SU-DHL-6 (cell line): ENCODE data around the gene CYP8B1.

ENCODE experiments used
- H2AFZ ChIP-seq: fragments of 200-600 bp; sonication (generic); 2 replicates; pipeline ENCODE4 v1.6.1; 2014; ENCODE audit warnings: low read depth, mild to moderate bottlenecking, moderate library complexity, mixed read lengths, antibody characterized with exemption, low read length; ENCODE audit not compliant: severe bottlenecking
- H3F3A ChIP-seq: fragments of 200-600 bp; shearing (Covaris generic); 2 replicates; pipeline ENCODE4 v1.6.0; 2016; ENCODE audit warnings: antibody characterized with exemption, mild to moderate bottlenecking; ENCODE audit not compliant: insufficient read depth
- H3K27ac ChIP-seq: fragments of 200-600 bp; sonication (generic); 2 replicates; pipeline ENCODE4 v1.5.1; 2016; ENCODE audit warnings: low read depth, mild to moderate bottlenecking, low read length, moderate library complexity, mixed read lengths
- H3K27me3 ChIP-seq: fragments of 200-600 bp; sonication (generic), shearing (Covaris generic); 2 replicates; pipeline ENCODE4 v1.6.0; 2014; ENCODE audit warnings: mild to moderate bottlenecking, low read length
- H3K36me3 ChIP-seq: fragments of 200-600 bp; sonication (generic); 2 replicates; pipeline ENCODE4 v1.6.1; 2014; ENCODE audit warnings: mild to moderate bottlenecking, low read length, mixed read lengths
- H3K4me2 ChIP-seq: fragments of 300-600, 200-600 bp; shearing (Covaris generic), sonication (generic); 2 replicates; pipeline ENCODE4 v1.6.0; 2014; ENCODE audit warnings: low read length, low read depth, mild to moderate bottlenecking; ENCODE audit not compliant: poor library complexity, severe bottlenecking
- H3K4me3 ChIP-seq: fragments of 200-600 bp; sonication (generic); 2 replicates; pipeline ENCODE4 v1.5.1; 2014; ENCODE audit warnings: antibody characterized with exemption, low read length, mild to moderate bottlenecking, mixed read lengths; ENCODE audit not compliant: insufficient read depth, poor library complexity, severe bottlenecking
- H3K79me2 ChIP-seq: fragments of 200-600 bp; sonication (generic); 2 replicates; pipeline ENCODE4 v1.6.1; 2014; ENCODE audit warnings: mild to moderate bottlenecking, low read length, moderate library complexity; ENCODE audit not compliant: insufficient read depth
- H3K9ac ChIP-seq: fragments of 200-600 bp; sonication (generic); 2 replicates; pipeline ENCODE4 v1.7.0; 2014; ENCODE audit warnings: mild to moderate bottlenecking, low read length
- H3K9me2 ChIP-seq: fragments of 200-600 bp; sonication (generic); replicated peaks from 2 replicates; pipeline ENCODE4 v1.6.1; 2014; ENCODE audit warnings: low read length; ENCODE audit not compliant: insufficient read depth
- H3K9me3 ChIP-seq: fragments of 200-600 bp; sonication (generic); 2 replicates; pipeline ENCODE4 v1.6.1; 2014; ENCODE audit warnings: low read length, mixed read lengths; ENCODE audit not compliant: insufficient read depth
- H4K20me1 ChIP-seq: fragments of 200-600 bp; sonication (generic); 2 replicates; pipeline ENCODE4 v1.6.1; 2014; ENCODE audit warnings: low read depth, mild to moderate bottlenecking, antibody characterized with exemption, low read length, moderate library complexity, mixed read lengths
- EZH2phosphoT487 ChIP-seq: fragments of 200-600 bp; sonication (generic), shearing (Covaris generic); conservative IDR thresholded peaks from 2 replicates; pipeline ENCODE4 v1.6.1; 2018; ENCODE audit warnings: mild to moderate bottlenecking, antibody characterized with exemption, low read length, moderate library complexity, mixed read lengths
- TF ChIP-seq, protein P1 (sequence below): fragments of 200-600 bp; sonication (generic); IDR thresholded peaks from one replicate; pipeline ENCODE4 v1.5.1; 2017; ENCODE audit warnings: antibody characterized with exemption, mild to moderate bottlenecking, low read length, moderate library complexity; ENCODE audit not compliant: insufficient read depth, poor library complexity, severe bottlenecking

CYP8B1 gene

DNA sequence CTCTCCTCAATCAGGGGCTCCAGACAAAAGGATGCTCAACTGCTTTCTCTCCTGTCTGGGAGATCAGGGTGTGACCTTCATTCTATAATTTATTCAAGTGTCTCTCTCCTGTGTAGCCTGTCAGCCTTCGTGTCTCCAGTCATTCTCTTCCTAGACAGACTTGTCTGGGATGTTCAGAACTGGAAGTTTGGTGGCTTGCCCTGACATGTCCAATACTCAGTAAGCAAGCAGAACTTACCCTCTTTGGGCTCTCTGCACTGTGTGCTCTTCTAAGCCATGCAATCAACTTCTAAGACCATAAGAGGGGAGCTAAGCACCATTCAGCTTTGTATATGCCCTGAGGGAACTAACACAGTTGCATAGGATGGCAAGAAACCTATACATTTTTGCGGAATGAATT lies 52.3 kb downstream of the CYP8B1 start:
- H3K4me3 ChIP-seq, result no peak overlapping the region
- no peaks in the 10 kb centered on the region for H3K9me3 ChIP-seq
- H3K9me2 ChIP-seq, result no peaks in the 10 kb centered on the region
- H3K4me2 ChIP-seq, result no peak overlapping the region
- H3K9ac ChIP-seq, result no peak overlapping the region
- H2AFZ ChIP-seq, result no peak overlapping the region
- no peaks in the 10 kb centered on the region for H3K36me3 ChIP-seq
- TF ChIP-seq EZH2phosphoT487, result no peak
- TF ChIP-seq, protein P1, sequence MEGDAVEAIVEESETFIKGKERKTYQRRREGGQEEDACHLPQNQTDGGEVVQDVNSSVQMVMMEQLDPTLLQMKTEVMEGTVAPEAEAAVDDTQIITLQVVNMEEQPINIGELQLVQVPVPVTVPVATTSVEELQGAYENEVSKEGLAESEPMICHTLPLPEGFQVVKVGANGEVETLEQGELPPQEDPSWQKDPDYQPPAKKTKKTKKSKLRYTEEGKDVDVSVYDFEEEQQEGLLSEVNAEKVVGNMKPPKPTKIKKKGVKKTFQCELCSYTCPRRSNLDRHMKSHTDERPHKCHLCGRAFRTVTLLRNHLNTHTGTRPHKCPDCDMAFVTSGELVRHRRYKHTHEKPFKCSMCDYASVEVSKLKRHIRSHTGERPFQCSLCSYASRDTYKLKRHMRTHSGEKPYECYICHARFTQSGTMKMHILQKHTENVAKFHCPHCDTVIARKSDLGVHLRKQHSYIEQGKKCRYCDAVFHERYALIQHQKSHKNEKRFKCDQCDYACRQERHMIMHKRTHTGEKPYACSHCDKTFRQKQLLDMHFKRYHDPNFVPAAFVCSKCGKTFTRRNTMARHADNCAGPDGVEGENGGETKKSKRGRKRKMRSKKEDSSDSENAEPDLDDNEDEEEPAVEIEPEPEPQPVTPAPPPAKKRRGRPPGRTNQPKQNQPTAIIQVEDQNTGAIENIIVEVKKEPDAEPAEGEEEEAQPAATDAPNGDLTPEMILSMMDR, result no peak
- H3K27ac ChIP-seq, result no peak overlapping the region
- no peaks in the 10 kb centered on the region for H3K27me3 ChIP-seq
- H3F3A ChIP-seq, result no peaks in the 10 kb centered on the region
- H3K79me2 ChIP-seq, result no peaks in the 10 kb centered on the region
- H4K20me1 ChIP-seq, result no peaks in the 10 kb centered on the region

DNA sequence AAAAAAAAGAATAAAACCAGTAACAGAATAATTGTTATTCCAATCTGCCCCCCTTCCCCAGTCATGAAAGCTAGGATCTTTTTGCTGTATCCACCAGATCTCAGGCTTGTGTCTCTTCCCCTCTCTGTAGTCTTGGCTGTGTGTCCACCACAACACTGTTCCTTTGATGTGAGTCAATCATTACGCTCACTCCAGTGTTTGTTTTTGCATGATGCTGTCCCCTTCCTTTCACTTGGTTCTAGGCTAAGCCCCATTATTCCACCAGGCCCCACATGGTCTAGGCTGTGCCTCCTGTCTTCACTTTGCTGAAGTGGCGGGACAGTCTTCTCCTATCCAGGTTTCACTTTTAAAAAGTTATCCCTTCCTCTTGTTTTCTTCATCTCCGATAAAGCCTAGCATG lies 52.9 kb downstream of the CYP8B1 start:
- Histone ChIP-seq H3K4me3 (no peak overlapping the region), H3K79me2 (no peaks in the 10 kb centered on the region), H3K27me3 (no peaks in the 10 kb centered on the region), H3K9me3 (no peaks in the 10 kb centered on the region), H3K9me2 (no peaks in the 10 kb centered on the region), H4K20me1 (no peaks in the 10 kb centered on the region), H2AFZ (no peak overlapping the region), H3K36me3 (no peaks in the 10 kb centered on the region), H3K4me2 (no peak overlapping the region), H3K27ac (no peak overlapping the region), H3F3A (no peaks in the 10 kb centered on the region), H3K9ac (no peak overlapping the region)
- TF ChIP-seq EZH2phosphoT487, result no peak
- TF ChIP-seq, protein P1, result no peak
